Measurements from ENCODE around the gene FBXO36.
A peak's percentile ranks its signal among the peaks of the same experiment; 100 is the strongest.
"Not testable (repeated sequence)": the region's sequence is repeated elsewhere in the genome, so short reads cannot be mapped to it uniquely, and the experiment has no call there.

The FBXO36 gene

DNA sequence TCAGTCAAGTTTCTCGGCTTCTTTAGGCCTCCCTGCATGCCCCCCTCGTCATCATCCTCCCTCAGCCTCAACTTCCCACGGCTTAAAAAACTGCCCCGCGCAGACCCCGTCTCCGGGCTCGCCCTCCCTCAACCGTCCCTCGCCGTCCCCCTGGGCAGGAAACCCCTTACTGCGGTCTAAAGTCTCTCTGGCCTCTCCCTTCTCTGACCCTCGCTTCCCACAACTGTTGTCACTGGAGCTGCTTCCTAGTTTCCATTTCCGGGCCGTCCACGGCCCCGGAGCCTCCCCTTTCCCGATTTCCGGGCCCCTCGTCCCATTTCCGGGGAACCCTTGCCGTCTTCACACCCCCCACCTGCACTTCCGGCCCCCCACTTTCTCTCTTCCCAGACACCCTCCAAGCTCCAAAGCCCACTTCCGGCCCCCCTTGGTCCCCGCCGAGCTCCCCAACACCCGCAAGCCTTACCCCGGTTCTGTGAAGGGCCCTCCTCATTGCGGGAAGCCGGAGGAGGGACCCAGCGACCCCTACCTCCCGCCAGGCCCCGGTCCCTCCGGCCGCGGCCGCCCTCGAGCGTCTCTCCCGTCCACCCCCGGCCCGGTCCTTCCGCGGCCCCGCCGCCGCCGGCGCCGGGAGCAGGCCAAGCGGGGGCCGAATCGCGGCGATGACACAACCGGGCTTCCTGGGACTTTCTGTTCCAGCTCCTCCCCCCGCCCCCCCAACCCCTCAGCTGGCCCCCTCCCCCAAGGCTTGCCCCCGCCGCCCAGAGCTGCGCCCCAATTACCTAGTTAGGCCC is 1.0 kb upstream of the FBXO36 start:
- DNase-seq (ENCODE audit: low read depth in 1 of 2, low spot score in 1 of 2) = peak; percentile 36 to 75
- in situ Hi-C loops (cut with HindIII; ENCODE audit: low pct_unique_long_range_greater_than_20kb, low sequenced_read_pairs) = no loop called here
- no peak for TF ChIP-seq JUND (IDR thresholded peaks at IDR 0.05; ENCODE audit: low read depth)

DNA sequence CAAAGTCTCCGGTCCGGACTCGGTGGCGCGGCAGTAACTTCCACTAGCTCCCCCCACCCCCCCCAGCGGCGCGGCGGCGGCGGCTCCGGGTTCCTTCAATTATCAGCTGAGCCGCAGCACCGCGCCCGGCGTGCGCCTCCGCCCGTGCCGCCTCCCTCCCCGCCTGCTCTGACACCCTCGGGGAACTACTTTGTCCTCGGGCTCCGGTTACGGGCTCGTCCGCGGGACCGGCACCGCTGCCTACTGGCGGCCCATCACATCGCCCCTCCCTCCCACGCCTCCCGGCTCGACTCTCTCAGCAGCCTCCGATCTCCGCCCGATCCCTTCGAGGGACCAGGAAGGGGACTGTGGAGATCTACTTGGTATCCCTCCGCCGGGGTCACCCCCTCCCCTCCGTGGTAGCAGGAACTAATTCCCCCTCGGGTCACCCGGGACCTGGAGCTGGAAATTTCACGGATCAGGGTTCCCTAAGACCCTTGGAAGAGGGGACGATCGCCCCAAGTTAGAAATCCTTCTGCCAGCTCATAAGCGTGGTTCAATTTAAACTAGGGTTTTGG is 333 bp upstream of the FBXO36 start, which contains the start of gene TRIP12:
TRIP12 (minus strand) TSS at position 118 of the 557 bp plus-strand sequence. CDS start 41,930 bp downstream, outside the sequence.
- no peak for TF ChIP-seq JUND (IDR thresholded peaks at IDR 0.05; ENCODE audit: low read depth)
- in situ Hi-C loops (cut with HindIII; ENCODE audit: low pct_unique_long_range_greater_than_20kb, low sequenced_read_pairs) = no loop called here
- peak; percentile 72 to 95 for DNase-seq (ENCODE audit: low read depth in 1 of 2, low spot score in 1 of 2)

DNA sequence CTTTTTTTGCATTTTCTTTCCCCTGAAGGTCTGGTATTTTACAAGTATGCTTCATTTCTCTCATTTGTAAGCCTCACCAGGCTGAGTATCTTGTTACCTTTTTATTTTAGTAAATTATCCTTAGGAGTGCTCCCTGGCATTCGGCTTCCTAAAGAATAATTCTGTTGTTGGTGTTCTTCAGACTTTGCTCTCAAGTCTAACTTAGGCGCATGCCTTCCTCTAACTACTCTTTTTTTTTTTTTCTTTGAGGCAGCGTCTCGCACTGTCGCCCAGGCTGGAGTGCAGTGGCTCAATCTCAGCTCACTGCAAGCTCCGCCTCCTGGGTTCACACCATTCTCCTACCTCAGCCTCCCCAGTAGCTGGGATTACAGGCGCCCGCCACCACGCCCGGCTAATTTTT is 2.2 kb downstream of the FBXO36 start:
- DNase-seq (ENCODE audit: low read depth in 1 of 2, low spot score in 1 of 2); in situ Hi-C loops (cut with HindIII; ENCODE audit: low pct_unique_long_range_greater_than_20kb, low sequenced_read_pairs): not testable (repeated sequence)

DNA sequence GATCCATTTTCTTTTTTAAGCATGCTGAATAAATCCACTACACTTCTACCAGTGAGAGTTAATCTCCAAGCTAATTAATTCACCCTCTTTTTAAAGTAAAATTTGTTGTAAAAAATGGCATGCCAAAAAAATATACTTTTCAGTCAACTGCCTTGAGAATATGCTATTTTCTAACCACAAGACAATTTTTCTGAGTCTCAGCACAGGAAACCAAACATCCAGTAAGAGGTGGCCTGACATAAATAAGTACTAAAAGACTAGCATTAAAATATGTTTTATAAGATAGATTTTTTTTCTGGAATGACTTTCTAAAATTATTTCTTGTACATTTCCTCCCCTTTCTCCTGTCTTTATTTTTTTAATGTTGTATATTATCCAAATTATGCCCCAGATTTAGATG is 2.9 kb downstream of the FBXO36 start:
- no peak for DNase-seq (ENCODE audit: low read depth in 1 of 2, low spot score in 1 of 2)
- TF ChIP-seq JUND (IDR thresholded peaks at IDR 0.05; ENCODE audit: low read depth) = no peak
- in situ Hi-C loops (cut with HindIII; ENCODE audit: low pct_unique_long_range_greater_than_20kb, low sequenced_read_pairs) = no loop called here

DNA sequence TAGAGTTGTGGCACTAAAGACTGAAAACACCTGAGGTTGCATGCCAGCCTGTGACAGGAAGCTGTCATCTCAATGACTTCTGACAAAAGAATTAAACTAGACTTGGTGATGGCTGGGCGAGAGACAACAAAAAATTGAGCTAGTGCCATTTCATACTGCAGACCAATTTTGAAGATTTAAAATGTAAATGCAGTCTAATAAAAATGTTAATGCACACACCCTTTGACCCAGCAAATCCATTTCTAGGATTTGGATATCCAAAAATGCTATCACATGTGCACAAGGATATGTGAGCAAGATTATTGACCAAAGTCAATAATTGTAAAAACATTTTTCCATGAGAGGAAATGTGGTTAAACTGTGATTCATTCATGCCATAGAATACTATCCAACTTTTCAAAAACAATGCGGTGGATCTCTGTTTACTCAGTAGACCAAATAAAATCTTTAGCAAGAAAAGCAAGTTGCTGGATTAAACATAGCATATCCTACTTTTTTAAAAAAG is 5.6 kb downstream of the FBXO36 start:
- in situ Hi-C loops (cut with HindIII; ENCODE audit: low pct_unique_long_range_greater_than_20kb, low sequenced_read_pairs) = no loop called here
- DNase-seq (ENCODE audit: low read depth in 1 of 2, low spot score in 1 of 2) = no peak
- no peak for TF ChIP-seq JUND (IDR thresholded peaks at IDR 0.05; ENCODE audit: low read depth)

DNA sequence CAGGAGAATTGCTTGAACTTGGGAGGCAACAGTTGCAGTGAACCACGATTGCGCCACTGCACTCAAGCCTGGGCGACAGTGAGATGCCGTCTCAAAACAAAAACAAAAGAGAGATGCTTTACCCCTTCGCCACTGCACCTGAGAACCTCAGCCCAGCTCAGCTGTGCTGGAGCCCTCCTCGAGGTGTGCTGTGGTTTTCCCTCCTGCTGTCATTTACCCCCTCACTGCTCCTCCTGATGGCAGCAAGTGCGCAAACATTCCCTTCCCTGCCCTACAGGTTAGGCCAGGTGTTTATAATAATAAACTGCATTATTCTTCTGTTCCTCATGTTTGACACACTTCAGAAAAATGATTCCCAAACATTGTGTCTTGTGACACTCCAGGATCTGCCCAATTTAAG is 8.4 kb downstream of the FBXO36 start:
- DNase-seq (ENCODE audit: low read depth in 1 of 2, low spot score in 1 of 2) = peak in 1 of 2 experiments; percentile 58
- in situ Hi-C loops (cut with HindIII; ENCODE audit: low pct_unique_long_range_greater_than_20kb, low sequenced_read_pairs) = no loop called here
- TF ChIP-seq JUND (IDR thresholded peaks at IDR 0.05; ENCODE audit: low read depth) = no peak

DNA sequence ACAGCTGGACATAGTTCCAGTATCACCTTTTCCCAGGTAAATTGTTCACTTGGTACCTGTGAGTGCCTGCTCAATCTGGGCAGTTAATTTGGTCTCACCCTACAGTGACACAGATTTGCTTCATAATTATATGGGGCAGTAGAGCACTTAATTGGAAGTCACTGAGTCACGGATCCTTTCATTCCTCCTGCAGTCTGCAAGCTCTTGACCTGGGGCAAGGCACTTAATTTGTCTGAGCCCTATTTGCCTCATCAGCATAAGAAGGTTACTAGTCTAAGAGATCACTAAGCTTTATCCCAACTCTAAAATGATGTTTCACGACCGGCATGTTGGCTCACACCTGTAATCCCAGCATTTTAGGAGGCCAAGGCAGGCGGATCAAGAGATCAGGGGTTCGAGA is 8.9 kb downstream of the FBXO36 start:
- no peak for DNase-seq (ENCODE audit: low read depth in 1 of 2, low spot score in 1 of 2)
- in situ Hi-C loops (cut with HindIII; ENCODE audit: low pct_unique_long_range_greater_than_20kb, low sequenced_read_pairs) = no loop called here
- no peak for TF ChIP-seq JUND (IDR thresholded peaks at IDR 0.05; ENCODE audit: low read depth)

DNA sequence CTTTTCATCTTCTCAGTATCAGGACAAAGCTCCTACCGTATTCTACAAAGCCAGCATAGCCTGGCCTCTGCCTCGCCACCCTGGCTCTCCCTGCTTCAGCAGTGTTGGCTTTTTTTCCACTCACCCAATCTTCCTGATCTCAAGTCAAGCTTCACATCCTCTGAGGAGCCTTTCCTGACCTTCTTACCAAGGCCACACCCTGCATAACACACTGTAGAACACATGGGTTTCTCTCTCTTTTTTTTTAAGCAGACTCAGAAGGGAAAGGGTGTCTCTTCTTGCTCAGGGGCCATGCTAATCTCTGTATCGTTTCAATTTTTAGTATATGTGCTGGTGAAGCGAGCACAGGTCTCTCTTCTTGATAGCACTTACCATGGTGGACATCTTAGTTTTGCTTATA is 15.2 kb downstream of the FBXO36 start:
- no peak for DNase-seq (ENCODE audit: low read depth in 1 of 2, low spot score in 1 of 2)
- in situ Hi-C loops (cut with HindIII; ENCODE audit: low pct_unique_long_range_greater_than_20kb, low sequenced_read_pairs) = no loop called here

DNA sequence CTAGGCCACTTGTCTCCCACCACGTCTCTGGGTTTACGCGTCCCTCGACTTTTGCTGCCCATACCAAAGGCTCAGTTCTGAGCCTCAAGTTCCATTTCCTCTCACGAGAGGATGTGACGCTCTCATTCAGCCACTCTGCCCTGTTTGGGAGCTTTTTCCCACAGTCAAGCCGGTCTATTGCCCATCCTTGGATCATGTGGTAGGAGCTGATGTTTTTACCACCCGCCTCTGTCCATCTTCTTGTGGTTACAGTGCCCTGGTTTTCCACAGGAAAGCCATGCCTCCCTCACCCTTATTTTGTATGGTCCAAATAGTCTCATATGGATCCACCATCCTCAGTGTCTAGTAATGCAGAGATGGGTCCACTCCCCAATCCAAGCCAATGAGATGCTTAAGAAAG is 20.4 kb downstream of the FBXO36 start:
- TF ChIP-seq JUND (IDR thresholded peaks at IDR 0.05; ENCODE audit: low read depth) = no peak
- in situ Hi-C loops (cut with HindIII; ENCODE audit: low pct_unique_long_range_greater_than_20kb, low sequenced_read_pairs) = no loop called here
- no peak for DNase-seq (ENCODE audit: low read depth in 1 of 2, low spot score in 1 of 2)

More for the DNA sequence above, 15.2 kb downstream of the FBXO36 start:
- no peak for TF ChIP-seq JUND (IDR thresholded peaks at IDR 0.05; ENCODE audit: low read depth)

DNA sequence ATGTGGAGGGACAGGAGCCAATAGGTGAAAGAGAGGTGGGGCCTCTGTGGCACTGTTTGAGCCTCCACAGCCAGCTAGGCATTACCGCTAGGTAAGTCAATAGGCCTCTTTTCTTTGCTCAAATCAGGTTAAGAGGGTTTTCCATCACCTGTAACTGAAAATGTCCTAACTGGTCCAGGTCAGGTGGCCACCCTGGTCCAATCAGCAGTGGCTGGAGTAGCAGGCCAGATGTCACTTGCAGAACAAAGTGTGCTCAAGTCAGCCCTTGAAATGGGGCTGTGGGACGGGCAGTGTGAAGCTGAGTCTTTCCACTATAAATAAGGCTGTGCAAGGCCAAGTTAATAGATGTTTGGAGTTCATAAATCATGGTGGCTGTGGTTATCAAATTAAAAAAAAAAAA is 20.9 kb downstream of the FBXO36 start:
- DNase-seq (ENCODE audit: low read depth in 1 of 2, low spot score in 1 of 2) = no peak

DNA sequence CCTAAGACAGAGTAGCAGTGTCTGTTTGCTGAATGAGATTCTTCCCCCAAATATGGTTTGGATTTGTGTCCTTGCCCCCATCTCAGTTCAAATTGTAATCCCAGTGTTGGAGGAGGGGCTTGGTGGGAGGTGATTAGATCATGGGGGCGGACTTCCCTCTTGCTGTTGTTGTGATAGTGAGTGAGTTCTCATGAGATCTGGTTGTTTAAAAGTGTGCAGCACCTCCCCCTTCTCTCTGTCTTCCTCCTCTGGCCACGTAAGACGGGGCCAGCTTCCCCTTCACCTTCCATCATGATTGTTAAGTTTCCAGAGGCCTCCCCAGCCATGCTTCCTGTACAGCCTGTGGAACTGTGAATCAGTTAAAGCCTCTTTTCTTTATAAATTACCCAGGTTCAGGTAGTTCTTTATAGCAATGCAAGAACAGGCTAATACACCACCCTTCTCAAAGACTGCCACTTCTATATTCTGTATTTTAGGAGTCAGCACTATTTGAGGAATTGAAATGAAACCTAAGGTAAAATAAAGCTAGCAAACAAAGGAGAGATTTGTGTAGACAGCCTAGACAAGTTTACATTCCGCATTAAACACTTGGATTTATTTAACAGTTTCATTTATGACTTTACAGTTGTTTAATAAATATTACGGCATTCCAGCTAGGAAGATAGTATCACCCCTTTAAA is 21.6 kb downstream of the FBXO36 start:
- peak; percentile 34; the same call in 1 of the 2 replicates for TF ChIP-seq JUND (IDR thresholded peaks at IDR 0.05; ENCODE audit: low read depth)
- in situ Hi-C loops (cut with HindIII; ENCODE audit: low pct_unique_long_range_greater_than_20kb, low sequenced_read_pairs) = no loop called here
- peak in 1 of 2 experiments; percentile 13 for DNase-seq (ENCODE audit: low read depth in 1 of 2, low spot score in 1 of 2)

More for the DNA sequence above, 20.9 kb downstream of the FBXO36 start:
- TF ChIP-seq JUND (IDR thresholded peaks at IDR 0.05; ENCODE audit: low read depth) = no peak
- in situ Hi-C loops (cut with HindIII; ENCODE audit: low pct_unique_long_range_greater_than_20kb, low sequenced_read_pairs) = no loop called here

DNA sequence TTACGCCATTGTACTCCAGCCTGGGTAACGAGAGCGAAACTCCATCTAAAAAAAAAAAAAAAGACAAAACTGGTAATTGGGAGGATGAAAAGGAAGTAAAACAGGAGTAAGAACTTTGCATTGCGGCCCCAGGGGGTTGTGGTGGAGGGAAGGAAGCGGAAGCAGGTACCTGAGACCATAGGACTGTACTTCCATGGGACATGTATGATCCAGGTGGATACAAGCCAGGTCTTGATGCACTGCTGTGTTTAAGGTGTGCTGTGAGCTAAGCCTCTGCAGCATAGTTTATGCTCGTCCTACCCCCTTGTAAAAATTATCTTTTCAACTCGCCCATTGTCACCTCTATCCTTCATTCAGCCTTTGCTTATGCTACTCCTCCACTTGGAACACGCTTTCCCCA is 23.7 kb downstream of the FBXO36 start:
- in situ Hi-C loops (cut with HindIII; ENCODE audit: low pct_unique_long_range_greater_than_20kb, low sequenced_read_pairs) = no loop called here
- no peak for DNase-seq (ENCODE audit: low read depth in 1 of 2, low spot score in 1 of 2)
- TF ChIP-seq JUND (IDR thresholded peaks at IDR 0.05; ENCODE audit: low read depth) = no peak

DNA sequence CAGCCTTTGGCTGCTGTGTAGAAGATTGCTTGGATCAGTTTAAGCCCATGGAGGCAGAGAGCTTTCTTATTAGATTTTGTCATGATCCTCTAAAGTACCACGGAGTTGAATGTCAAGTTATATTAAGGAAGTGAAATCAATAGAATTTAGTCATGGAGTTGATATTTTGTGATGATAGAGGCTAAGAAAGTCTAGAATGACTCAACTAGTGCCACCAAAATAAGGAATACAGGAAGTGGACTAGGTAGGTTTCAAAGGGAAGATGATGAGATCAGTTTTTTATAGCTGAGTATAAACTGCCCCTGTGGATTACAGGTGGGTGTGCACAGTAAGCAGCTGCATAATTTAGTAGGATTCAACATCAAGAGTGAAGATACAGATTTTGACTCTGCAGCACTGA is 25.2 kb downstream of the FBXO36 start:
- TF ChIP-seq JUND (IDR thresholded peaks at IDR 0.05; ENCODE audit: low read depth) = no peak
- no peak for DNase-seq (ENCODE audit: low read depth in 1 of 2, low spot score in 1 of 2)
- in situ Hi-C loops (cut with HindIII; ENCODE audit: low pct_unique_long_range_greater_than_20kb, low sequenced_read_pairs) = no loop called here
